ENCODE data around the gene UTY. TPM values are rescaled to one million over a fixed set of nuclear protein-coding genes. Genes with fewer than 3 reads are reported as not detected.

Gene UTY
- total and polyA plus RNA-seq, 3 donors from 2014 or later, result 6.7 to 58.5 (median 55.8) TPM

GRCh38 chrY:13243716-13244115 is 236.1 kb downstream of the UTY start:
- Histone ChIP-seq H3K4me1 (no peaks in the 10 kb centered on the region), H3K36me3 (ENCODE audit: low read depth, missing control alignments) (no peaks in the 10 kb centered on the region), H3K27ac (no peak overlapping the region), H3K27me3 (no peaks in the 10 kb centered on the region), H3K4me3 (no peak overlapping the region), H3K9me3 (no peaks in the 10 kb centered on the region)
- WGBS, 2 donors, result 70 to 72% methylated on average over 4 to 5 of the region's 5 CpGs
- DNase-seq, result no peak
- intact Hi-C loops (cut with DNase I; ENCODE audit: low total_unique reads), result no loop called here
- no peak for TF ChIP-seq POLR2A (IDR thresholded peaks at IDR 0.05)
- TF ChIP-seq CTCF (IDR thresholded peaks at IDR 0.05), result no peak

GRCh38 chrY:13233901-13234300 is 245.9 kb downstream of the UTY start:
- WGBS, 2 donors, result 50% methylated on average over 3 of the region's 3 CpGs; no CpG with 5 or more reads in 1 of the 2 donors
- Histone ChIP-seq H3K4me1 (no peaks in the 10 kb centered on the region), H3K27ac (no peak overlapping the region), H3K4me3 (no peak overlapping the region), H3K36me3 (ENCODE audit: low read depth, missing control alignments) (no peaks in the 10 kb centered on the region), H3K9me3 (no peaks in the 10 kb centered on the region), H3K27me3 (no peaks in the 10 kb centered on the region)
- peak; percentile 22 for DNase-seq
- no peak for TF ChIP-seq POLR2A (IDR thresholded peaks at IDR 0.05)
- TF ChIP-seq CTCF (IDR thresholded peaks at IDR 0.05), result no peak
- intact Hi-C loops (cut with DNase I; ENCODE audit: low total_unique reads), result no loop called here

GRCh38 chrY:13233118-13233517 is 246.7 kb downstream of the UTY start:
- no peaks in the 10 kb centered on the region for H3K36me3 ChIP-seq (ENCODE audit: low read depth, missing control alignments)
- H3K27me3 ChIP-seq, result no peaks in the 10 kb centered on the region
- no peak for DNase-seq
- no peaks in the 10 kb centered on the region for H3K4me1 ChIP-seq
- no peak overlapping the region for H3K27ac ChIP-seq
- no peaks in the 10 kb centered on the region for H3K9me3 ChIP-seq
- TF ChIP-seq CTCF (IDR thresholded peaks at IDR 0.05), result no peak
- no peak for TF ChIP-seq POLR2A (IDR thresholded peaks at IDR 0.05)
- 48 to 100% methylated on average over 1 of the region's 1 CpG for WGBS, 2 donors
- H3K4me3 ChIP-seq, result no peak overlapping the region
- intact Hi-C loops (cut with DNase I; ENCODE audit: low total_unique reads), result no loop called here

- no peaks in the 10 kb centered on the region for H3K27me3 ChIP-seq
- H3K27ac ChIP-seq, result no peak overlapping the region
- no peaks in the 10 kb centered on the region for H3K9me3 ChIP-seq
- intact Hi-C loops (cut with DNase I; ENCODE audit: low total_unique reads), result no loop called here
- TF ChIP-seq CTCF (IDR thresholded peaks at IDR 0.05) (no peak), POLR2A (IDR thresholded peaks at IDR 0.05) (no peak)
- no peaks in the 10 kb centered on the region for H3K4me1 ChIP-seq
- no peak for DNase-seq
- H3K4me3 ChIP-seq, result no peak overlapping the region
- no peaks in the 10 kb centered on the region for H3K36me3 ChIP-seq (ENCODE audit: low read depth, missing control alignments)
- WGBS, 2 donors, result 85% methylated on average over 2 of the region's 2 CpGs; no CpG with 5 or more reads in 1 of the 2 donors
Observed at GRCh38 chrY:13227354-13227953, 252.4 kb downstream of the UTY start.
